ENCODE measurements around the gene ALKAL2. TPM values are rescaled to one million over a fixed set of nuclear protein-coding genes. Genes with fewer than 3 reads are reported as not detected.

Gene ALKAL2
- total and polyA plus RNA-seq, 2 of the 13 experiments (the other 11 are each of a cell fraction or from before 2014, with no cell fraction given), result 0.22 to 1.7 TPM

DNA sequence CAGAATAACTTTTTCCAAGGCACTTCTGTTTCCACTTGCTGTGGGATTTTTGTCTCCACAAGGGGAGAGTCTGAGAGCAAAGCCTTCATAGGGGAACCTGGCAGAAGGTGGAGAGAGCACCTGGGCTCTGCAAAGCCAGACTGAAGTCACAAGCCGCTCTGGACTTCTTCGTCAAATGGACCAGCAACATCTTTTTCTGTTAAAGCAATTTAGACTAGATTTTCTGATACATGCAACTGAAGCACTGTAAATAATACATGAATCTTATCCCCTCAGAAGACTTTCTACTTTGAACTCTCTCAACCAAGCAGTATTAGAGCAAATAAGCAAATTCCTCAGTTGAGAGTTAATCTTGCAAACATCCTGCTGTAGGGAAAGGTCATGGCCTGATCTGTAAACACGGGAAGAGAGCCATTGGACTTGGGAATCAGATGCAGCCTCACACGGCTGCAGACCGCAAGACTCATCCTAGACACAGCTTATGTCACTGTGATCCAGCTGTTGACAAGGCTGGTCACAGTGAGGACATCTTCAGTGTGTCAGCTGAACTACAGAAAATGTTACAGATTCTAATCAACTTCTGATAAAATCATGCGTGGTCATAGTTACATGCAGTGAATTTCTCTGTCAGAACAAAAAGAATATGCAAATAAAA is 27.3 kb downstream of the ALKAL2 start (continued):
- TF ChIP-seq ZNF253 (CRISPR knock-in tag; IDR thresholded peaks at IDR 0.05; ENCODE audit: borderline replicate concordance) (no peak), IKZF1 (IDR thresholded peaks at IDR 0.05) (no peak), ZNF775 (CRISPR knock-in tag; IDR thresholded peaks at IDR 0.05; ENCODE audit: borderline replicate concordance) (no peak), FOXC1 (CRISPR knock-in tag; IDR thresholded peaks at IDR 0.05; ENCODE audit: borderline replicate concordance) (0 out of 2 replicates have a peak, but pooled peaks have one; percentile 52), ZNF780A (CRISPR knock-in tag; IDR thresholded peaks at IDR 0.05) (peak; percentile 90), MIXL1 (CRISPR knock-in tag; IDR thresholded peaks at IDR 0.05) (peak; percentile 99), ZNF264 (CRISPR knock-in tag; IDR thresholded peaks at IDR 0.05) (no peak; the same call in none of the 2 replicates), ESRRA (CRISPR knock-in tag; IDR thresholded peaks at IDR 0.05; ENCODE audit: low read depth) (peak; percentile 84), NFE2L1 (CRISPR knock-in tag; IDR thresholded peaks at IDR 0.05; ENCODE audit: borderline replicate concordance) (no peak), TCF12 (IDR thresholded peaks at IDR 0.05) (no peak), TCF12 (CRISPR knock-in tag; IDR thresholded peaks at IDR 0.05) (peak; percentile 100), HES4 (CRISPR knock-in tag; IDR thresholded peaks at IDR 0.05; ENCODE audit: borderline replicate concordance) (0 out of 2 replicates have a peak, but pooled peaks have one; percentile 49), SP4 (CRISPR knock-in tag; IDR thresholded peaks at IDR 0.05) (peak; percentile 82), TARDBP (CRISPR knock-in tag; IDR thresholded peaks at IDR 0.05) (peak; percentile 100), HOXD1 (CRISPR knock-in tag; IDR thresholded peaks at IDR 0.05) (peak; percentile 97), HMG20B (CRISPR knock-in tag; conservative IDR thresholded peaks at IDR 0.05) (peak; percentile 98)
- TF ChIP-seq, protein P1, sequence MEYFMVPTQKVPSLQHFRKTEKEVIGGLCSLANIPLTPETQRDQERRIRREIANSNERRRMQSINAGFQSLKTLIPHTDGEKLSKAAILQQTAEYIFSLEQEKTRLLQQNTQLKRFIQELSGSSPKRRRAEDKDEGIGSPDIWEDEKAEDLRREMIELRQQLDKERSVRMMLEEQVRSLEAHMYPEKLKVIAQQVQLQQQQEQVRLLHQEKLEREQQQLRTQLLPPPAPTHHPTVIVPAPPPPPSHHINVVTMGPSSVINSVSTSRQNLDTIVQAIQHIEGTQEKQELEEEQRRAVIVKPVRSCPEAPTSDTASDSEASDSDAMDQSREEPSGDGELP (IDR thresholded peaks at IDR 0.05; ENCODE audit: borderline replicate concordance, low read depth), result peak; percentile 100
- TF ChIP-seq, protein P2, sequence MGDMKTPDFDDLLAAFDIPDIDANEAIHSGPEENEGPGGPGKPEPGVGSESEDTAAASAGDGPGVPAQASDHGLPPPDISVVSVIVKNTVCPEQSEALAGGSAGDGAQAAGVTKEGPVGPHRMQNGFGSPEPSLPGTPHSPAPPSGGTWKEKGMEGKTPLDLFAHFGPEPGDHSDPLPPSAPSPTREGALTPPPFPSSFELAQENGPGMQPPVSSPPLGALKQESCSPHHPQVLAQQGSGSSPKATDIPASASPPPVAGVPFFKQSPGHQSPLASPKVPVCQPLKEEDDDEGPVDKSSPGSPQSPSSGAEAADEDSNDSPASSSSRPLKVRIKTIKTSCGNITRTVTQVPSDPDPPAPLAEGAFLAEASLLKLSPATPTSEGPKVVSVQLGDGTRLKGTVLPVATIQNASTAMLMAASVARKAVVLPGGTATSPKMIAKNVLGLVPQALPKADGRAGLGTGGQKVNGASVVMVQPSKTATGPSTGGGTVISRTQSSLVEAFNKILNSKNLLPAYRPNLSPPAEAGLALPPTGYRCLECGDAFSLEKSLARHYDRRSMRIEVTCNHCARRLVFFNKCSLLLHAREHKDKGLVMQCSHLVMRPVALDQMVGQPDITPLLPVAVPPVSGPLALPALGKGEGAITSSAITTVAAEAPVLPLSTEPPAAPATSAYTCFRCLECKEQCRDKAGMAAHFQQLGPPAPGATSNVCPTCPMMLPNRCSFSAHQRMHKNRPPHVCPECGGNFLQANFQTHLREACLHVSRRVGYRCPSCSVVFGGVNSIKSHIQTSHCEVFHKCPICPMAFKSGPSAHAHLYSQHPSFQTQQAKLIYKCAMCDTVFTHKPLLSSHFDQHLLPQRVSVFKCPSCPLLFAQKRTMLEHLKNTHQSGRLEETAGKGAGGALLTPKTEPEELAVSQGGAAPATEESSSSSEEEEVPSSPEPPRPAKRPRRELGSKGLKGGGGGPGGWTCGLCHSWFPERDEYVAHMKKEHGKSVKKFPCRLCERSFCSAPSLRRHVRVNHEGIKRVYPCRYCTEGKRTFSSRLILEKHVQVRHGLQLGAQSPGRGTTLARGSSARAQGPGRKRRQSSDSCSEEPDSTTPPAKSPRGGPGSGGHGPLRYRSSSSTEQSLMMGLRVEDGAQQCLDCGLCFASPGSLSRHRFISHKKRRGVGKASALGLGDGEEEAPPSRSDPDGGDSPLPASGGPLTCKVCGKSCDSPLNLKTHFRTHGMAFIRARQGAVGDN (CRISPR knock-in tag; IDR thresholded peaks at IDR 0.05), result no peak
- TF ChIP-seq, protein P3, sequence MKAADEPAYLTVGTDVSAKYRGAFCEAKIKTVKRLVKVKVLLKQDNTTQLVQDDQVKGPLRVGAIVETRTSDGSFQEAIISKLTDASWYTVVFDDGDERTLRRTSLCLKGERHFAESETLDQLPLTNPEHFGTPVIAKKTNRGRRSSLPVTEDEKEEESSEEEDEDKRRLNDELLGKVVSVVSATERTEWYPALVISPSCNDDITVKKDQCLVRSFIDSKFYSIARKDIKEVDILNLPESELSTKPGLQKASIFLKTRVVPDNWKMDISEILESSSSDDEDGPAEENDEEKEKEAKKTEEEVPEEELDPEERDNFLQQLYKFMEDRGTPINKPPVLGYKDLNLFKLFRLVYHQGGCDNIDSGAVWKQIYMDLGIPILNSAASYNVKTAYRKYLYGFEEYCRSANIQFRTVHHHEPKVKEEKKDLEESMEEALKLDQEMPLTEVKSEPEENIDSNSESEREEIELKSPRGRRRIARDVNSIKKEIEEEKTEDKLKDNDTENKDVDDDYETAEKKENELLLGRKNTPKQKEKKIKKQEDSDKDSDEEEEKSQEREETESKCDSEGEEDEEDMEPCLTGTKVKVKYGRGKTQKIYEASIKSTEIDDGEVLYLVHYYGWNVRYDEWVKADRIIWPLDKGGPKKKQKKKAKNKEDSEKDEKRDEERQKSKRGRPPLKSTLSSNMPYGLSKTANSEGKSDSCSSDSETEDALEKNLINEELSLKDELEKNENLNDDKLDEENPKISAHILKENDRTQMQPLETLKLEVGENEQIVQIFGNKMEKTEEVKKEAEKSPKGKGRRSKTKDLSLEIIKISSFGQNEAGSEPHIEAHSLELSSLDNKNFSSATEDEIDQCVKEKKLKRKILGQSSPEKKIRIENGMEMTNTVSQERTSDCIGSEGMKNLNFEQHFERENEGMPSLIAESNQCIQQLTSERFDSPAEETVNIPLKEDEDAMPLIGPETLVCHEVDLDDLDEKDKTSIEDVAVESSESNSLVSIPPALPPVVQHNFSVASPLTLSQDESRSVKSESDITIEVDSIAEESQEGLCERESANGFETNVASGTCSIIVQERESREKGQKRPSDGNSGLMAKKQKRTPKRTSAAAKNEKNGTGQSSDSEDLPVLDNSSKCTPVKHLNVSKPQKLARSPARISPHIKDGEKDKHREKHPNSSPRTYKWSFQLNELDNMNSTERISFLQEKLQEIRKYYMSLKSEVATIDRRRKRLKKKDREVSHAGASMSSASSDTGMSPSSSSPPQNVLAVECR (CRISPR knock-in tag; IDR thresholded peaks at IDR 0.05; ENCODE audit: borderline replicate concordance), result peak; percentile 93; the same call in 1 of the 2 replicates
- TF ChIP-seq, protein P4, sequence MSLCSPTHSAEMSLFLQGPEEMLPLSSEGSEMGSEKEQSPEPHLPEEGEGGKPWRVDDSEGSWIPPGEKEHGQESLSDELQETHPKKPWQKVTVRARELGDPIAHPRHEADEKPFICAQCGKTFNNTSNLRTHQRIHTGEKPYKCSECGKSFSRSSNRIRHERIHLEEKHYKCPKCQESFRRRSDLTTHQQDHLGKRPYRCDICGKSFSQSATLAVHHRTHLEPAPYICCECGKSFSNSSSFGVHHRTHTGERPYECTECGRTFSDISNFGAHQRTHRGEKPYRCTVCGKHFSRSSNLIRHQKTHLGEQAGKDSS (CRISPR knock-in tag; IDR thresholded peaks at IDR 0.05; ENCODE audit: borderline replicate concordance, low read depth), result peak; percentile 96; the same call in 1 of the 2 replicates

All from HepG2 (cell line).